ENCODE data around the gene LSR.

LSR gene

DNA sequence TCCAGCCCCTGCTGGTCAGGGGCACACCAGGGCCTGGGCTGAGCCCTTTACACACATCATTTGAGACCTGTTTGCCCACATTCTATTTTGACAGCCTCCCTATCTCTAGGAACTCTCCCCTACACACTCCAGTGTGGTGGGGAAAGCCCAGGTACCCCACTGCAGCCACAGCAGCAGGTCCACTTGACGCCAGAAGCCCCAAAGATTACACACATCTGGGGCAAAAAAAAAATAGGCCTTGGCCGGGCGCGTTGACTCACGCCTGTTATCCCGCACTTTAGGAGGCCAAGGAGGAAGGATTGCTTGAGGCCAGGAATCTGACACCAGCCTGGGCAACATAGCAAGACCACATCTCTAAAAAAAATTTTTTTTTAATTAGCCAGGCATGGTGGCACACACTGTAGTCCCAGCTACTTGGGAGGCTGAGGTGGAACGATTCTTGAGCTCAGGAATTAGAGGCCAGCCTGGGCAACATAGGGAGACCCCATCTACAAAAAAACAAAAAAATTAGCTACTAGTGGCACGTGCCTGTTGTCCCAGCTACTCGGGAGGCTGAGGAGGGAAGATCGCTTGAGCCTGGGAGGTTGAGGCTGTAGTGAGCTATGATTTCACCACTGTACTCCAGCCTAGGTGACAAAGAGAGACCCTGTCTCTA is 62.1 kb downstream of the LSR start:
- no peak for TF ChIP-seq CTCF (IDR thresholded peaks at IDR 0.05; ENCODE audit: low read depth, low read length)
- DNase-seq (ENCODE audit: extremely low read depth, low read depth), result no peak

DNA sequence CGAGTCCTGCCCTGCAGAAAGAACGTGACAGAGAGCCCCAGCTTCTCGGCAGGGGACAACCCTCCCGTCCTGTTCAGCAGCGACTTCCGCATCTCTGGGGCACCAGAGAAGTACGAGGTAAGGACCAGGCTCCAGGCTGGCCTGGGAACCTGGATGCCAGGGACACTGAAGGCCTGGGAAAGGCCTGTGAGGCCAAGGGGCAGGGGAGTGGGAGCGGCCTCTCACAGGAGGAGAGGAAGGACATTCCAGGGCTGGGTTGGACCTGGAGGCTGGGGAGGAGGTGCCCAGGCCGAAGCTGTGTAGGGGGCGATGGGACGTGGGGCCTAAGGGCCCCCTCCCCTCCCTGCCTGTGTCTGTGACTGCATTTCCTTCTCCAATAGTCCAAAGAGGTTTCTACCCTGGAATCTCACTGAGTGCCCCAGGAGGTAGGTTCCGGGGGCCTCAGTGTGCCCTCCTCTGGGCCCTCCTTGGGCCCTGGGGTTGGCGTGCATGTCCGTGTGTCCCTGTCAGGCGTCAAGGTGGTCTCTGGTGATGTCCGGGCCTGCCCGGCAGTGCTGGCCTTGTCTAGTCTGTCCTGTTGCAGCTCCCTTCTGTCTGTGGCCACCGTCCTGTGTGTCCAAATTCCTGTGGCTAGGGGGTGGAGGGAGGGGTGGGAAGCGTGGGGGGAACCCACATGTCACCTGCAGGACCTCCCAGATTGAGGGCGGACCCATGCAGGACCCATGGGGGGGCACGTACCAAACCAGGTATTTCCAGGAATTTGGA is 63.3 kb downstream of the LSR start:
- no peak for DNase-seq (ENCODE audit: extremely low read depth, low read depth)
- no peak for TF ChIP-seq CTCF (IDR thresholded peaks at IDR 0.05; ENCODE audit: low read depth, low read length)

DNA sequence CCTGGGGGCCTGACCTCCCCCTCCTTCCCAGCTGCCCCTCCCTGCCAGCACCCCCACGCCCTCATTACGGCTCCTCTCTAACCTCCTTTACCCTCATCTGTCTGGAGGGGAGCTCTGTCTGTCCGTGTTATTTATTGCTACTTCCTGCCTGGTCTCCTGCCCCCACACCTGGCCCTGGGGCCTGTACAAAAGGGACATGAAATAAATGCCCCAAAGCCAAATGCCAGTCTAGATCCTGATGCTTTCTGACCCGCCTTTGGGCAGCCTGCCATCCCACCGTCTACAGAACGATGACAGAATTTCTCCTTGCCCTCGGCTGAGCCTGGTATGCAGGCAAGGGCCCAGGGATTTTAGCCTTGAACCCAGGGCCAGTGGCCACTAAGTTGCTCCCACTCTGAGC is 64.8 kb downstream of the LSR start:
- TF ChIP-seq CTCF (IDR thresholded peaks at IDR 0.05; ENCODE audit: low read depth, low read length), result no peak
- no peak for DNase-seq (ENCODE audit: extremely low read depth, low read depth)

GRCh38 chr19:35314031-35314430 is 65.2 kb downstream of the LSR start:
- TF ChIP-seq CTCF (IDR thresholded peaks at IDR 0.05; ENCODE audit: low read depth, low read length), result no peak
- DNase-seq (ENCODE audit: extremely low read depth, low read depth), result no peak

GRCh38 chr19:35314858-35315470 is 66.2 kb downstream of the LSR start:
- TF ChIP-seq CTCF (IDR thresholded peaks at IDR 0.05; ENCODE audit: low read depth, low read length), result no peak
- DNase-seq (ENCODE audit: extremely low read depth, low read depth), result no peak

- TF ChIP-seq CTCF (IDR thresholded peaks at IDR 0.05; ENCODE audit: low read depth, low read length), result no peak
- no peak for DNase-seq (ENCODE audit: extremely low read depth, low read depth)
Measured at GRCh38 chr19:35315883-35316282, 67.1 kb downstream of the LSR start.

DNA sequence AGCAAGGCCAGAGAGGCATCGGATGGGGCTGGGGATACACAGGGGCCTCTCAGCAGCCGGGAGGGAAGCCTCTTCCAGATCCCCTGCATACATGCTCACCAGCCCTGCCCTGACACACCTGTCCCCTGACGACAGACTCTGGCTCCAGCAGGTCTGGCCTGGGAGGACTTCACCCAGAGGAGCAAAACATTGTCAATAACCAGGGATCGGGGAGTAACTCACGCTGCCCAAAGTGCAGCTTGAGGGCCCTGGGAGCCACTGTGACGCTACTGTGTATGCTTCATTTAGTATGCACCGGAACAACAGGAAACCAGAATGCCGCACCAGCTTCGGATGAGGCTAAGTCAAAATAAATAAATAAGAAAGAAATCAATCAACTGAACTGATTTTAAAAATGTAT is 67.8 kb downstream of the LSR start:
- no peak for TF ChIP-seq CTCF (IDR thresholded peaks at IDR 0.05; ENCODE audit: low read depth, low read length)
- no peak for DNase-seq (ENCODE audit: extremely low read depth, low read depth)

Data from AG09319 (cell line).